PC-9 (cell line): ENCODE measurements around the gene CLSTN1. TPM values are rescaled to one million over a fixed set of nuclear protein-coding genes. Genes with fewer than 3 reads are reported as not detected.

Experiments
- BruUV-seq: library from RNA; stranded (reverse); fragments of 400-500 nt; replicated peaks from 2 replicates; lab custom pipeline; 2021; lab: Mats Ljungman, UMichigan
- CTCF ChIA-PET: fragments of 300-600 bp; sonication (Branson Sonifier 250); formaldehyde crosslinking; loops from one replicate; lab custom pipeline; 2022; ENCODE audit warnings: antibody characterized with exemption; lab: Charles Lee
- POLR2A ChIA-PET: fragments of 300-600 bp; sonication (Branson Sonifier 250); formaldehyde crosslinking; loops from one replicate; lab custom pipeline; 2022; ENCODE audit warnings: antibody characterized with exemption; ENCODE audit not compliant: unreplicated experiment; lab: Charles Lee
- DNase-seq, 2 experiments: peaks; one replicate each; pipeline versions ENCODE4 v3.0.0 to v3.0.0-alpha.2; 2015 to 2022; ENCODE audit warnings: mixed read lengths in 1 of 2
- H2AFZ ChIP-seq: fragments of 200-600 bp; sonication (generic); 2 replicates; pipeline ENCODE4 v1.8.1; 2017; ENCODE audit warnings: antibody characterized with exemption
- H3F3A ChIP-seq: fragments of 200-600 bp; sonication (generic); 2 replicates; pipeline ENCODE4 v1.8.1; 2017; ENCODE audit warnings: antibody characterized with exemption, mild to moderate bottlenecking, low read depth; ENCODE audit not compliant: insufficient read depth
- H3K27ac ChIP-seq: fragments of 200-600 bp; sonication (generic); 2 replicates; pipeline ENCODE4 v1.6.1; 2016; ENCODE audit warnings: mixed run types
- H3K27me3 ChIP-seq: fragments of 200-600 bp; sonication (generic); 2 replicates; pipeline ENCODE4 v1.6.1; 2016; ENCODE audit warnings: low read depth, mixed run types; ENCODE audit not compliant: insufficient read depth
- H3K36me3 ChIP-seq: fragments of 200-600 bp; sonication (generic); 2 replicates; pipeline ENCODE4 v1.6.1; 2016; ENCODE audit warnings: low read depth, mixed run types
- H3K4me1 ChIP-seq: fragments of 200-600 bp; sonication (generic); replicated peaks from 2 replicates; pipeline ENCODE4 v1.6.1; 2016; ENCODE audit warnings: mixed run types; ENCODE audit not compliant: insufficient read depth
- H3K4me2 ChIP-seq: fragments of 200-600 bp; sonication (generic); 2 replicates; pipeline ENCODE4 v1.6.1; 2017; ENCODE audit warnings: mixed run types
- H3K4me3 ChIP-seq: fragments of 200-600 bp; sonication (generic); 2 replicates; pipeline ENCODE4 v1.6.1; 2016; ENCODE audit warnings: mixed run types
- H3K79me2 ChIP-seq: fragments of 200-600 bp; sonication (generic); 2 replicates; pipeline ENCODE4 v1.6.1; 2017; ENCODE audit warnings: low read depth, mixed run types
- H3K9me2 ChIP-seq: fragments of 200-600 bp; sonication (generic); 2 replicates; pipeline ENCODE4 v1.8.1; 2017; ENCODE audit warnings: mild to moderate bottlenecking; ENCODE audit not compliant: insufficient read depth
- H3K9me3 ChIP-seq: fragments of 200-600 bp; sonication (generic); 2 replicates; pipeline ENCODE4 v1.8.1; 2016; ENCODE audit warnings: low read depth; ENCODE audit not compliant: insufficient read depth
- H4K20me1 ChIP-seq: fragments of 200-600 bp; sonication (generic); 2 replicates; pipeline ENCODE4 v1.8.1; 2017; ENCODE audit not compliant: insufficient read depth
- CTCF ChIP-seq: fragments of 200-600 bp; sonication (generic); conservative IDR thresholded peaks from 2 replicates; pipeline ENCODE4 v1.6.1; 2017; ENCODE audit warnings: mixed run types, antibody characterized with exemption, mild to moderate bottlenecking, moderate library complexity
- EZH2 ChIP-seq: fragments of 200-600 bp; sonication (generic); IDR thresholded peaks from 2 replicates; pipeline ENCODE4 v1.8.0; 2017; ENCODE audit warnings: antibody characterized with exemption, low read depth
- intact Hi-C: fragments of 100-400 bp; cut with micrococcal nuclease; formaldehyde crosslinking; loops from one replicate; pipeline ENCODE4 v1.10.0; 2022; ENCODE audit not compliant: unreplicated experiment
- total RNA-seq: library from RNA; stranded (reverse); gene quantifications from 2 replicates; pipeline ENCODE4 v1.2.3, GENCODE V29; 2021

The CLSTN1 gene
- total RNA-seq, 1 experiment from 2014 or later: 140 TPM

GRCh38 chr1:9835404-9835757, 11.6 kb upstream of the CLSTN1 start:
- BruUV-seq: no TSS peak
- H2AFZ ChIP-seq: no peak overlapping the region
- CTCF ChIA-PET: no interaction called here

GRCh38 chr1:9833632-9834031, 9.9 kb upstream of the CLSTN1 start:
- CTCF ChIA-PET: no interaction called here
- POLR2A ChIA-PET: no interaction called here

More at GRCh38 chr1:9835404-9835757, 11.6 kb upstream of the CLSTN1 start:
- H3K9me3 ChIP-seq: no peaks in the 10 kb centered on the region
- H4K20me1 ChIP-seq: no peaks in the 10 kb centered on the region
- no peak overlapping the region for H3K4me3 ChIP-seq
- peaks cover 14% of the 10 kb centered on the region; the same call in 1 of the 2 replicates for H3F3A ChIP-seq
- intact Hi-C loops: no loop called here
- TF ChIP-seq EZH2: no peak
- TF ChIP-seq CTCF: no peak
- no peaks in the 10 kb centered on the region for H3K9me2 ChIP-seq
- no peaks in the 10 kb centered on the region for H3K27me3 ChIP-seq
- DNase-seq: no peak
- H3K27ac ChIP-seq: no peak overlapping the region
- no peaks in the 10 kb centered on the region for H3K79me2 ChIP-seq
- POLR2A ChIA-PET: no interaction called here
- peaks cover 22% of the 10 kb centered on the region for H3K4me1 ChIP-seq
- peak overlapping the region; percentile 48; the same call in 1 of the 2 replicates for H3K4me2 ChIP-seq
- H3K36me3 ChIP-seq: no peaks in the 10 kb centered on the region

GRCh38 chr1:9827558-9828185, 3.9 kb upstream of the CLSTN1 start:
- no peak overlapping the region for H2AFZ ChIP-seq
- peaks cover 5% of the 10 kb centered on the region for H3K79me2 ChIP-seq
- H3K4me2 ChIP-seq: no peak overlapping the region
- BruUV-seq: no TSS peak
- CTCF ChIA-PET: interaction anchor here (0.6 to 0.7 kb wide), 2 partner anchors 37 to 419 kb away, joined by 3 to 12 read pairs; no protein-coding TSS in a partner anchor
- POLR2A ChIA-PET: interaction anchor here (0.6 to 0.7 kb wide), 2 partner anchors 15 to 414 kb away, joined by 9 to 13 read pairs; no protein-coding TSS in a partner anchor
- no peak overlapping the region for H3K4me3 ChIP-seq
- DNase-seq: peak in 1 of 2 experiments; percentile 58
- H4K20me1 ChIP-seq: no peaks in the 10 kb centered on the region
- H3K36me3 ChIP-seq: no peaks in the 10 kb centered on the region
- H3K27me3 ChIP-seq: no peaks in the 10 kb centered on the region
- H3K9me2 ChIP-seq: no peaks in the 10 kb centered on the region
- H3K27ac ChIP-seq: no peak overlapping the region
- no peaks in the 10 kb centered on the region for H3K9me3 ChIP-seq
- peak; percentile 45; the same call in 1 of the 2 replicates for TF ChIP-seq CTCF
- no peak for TF ChIP-seq EZH2
- intact Hi-C loops: loop anchor here (5.0 kb wide), 1 partner anchor 205 kb away; the partner anchor contains the start of gene UBE4B
- peaks cover 26% of the 10 kb centered on the region for H3F3A ChIP-seq
- peaks cover 18% of the 10 kb centered on the region for H3K4me1 ChIP-seq

More at GRCh38 chr1:9833632-9834031, 9.9 kb upstream of the CLSTN1 start:
- DNase-seq: no peak
- no TSS peak for BruUV-seq
- Histone ChIP-seq H3K4me2 (no peak overlapping the region), H3F3A (peaks cover 14% of the 10 kb centered on the region; the same call in 1 of the 2 replicates), H3K4me3 (no peak overlapping the region), H3K4me1 (peaks cover 22% of the 10 kb centered on the region), H3K9me2 (no peaks in the 10 kb centered on the region), H3K36me3 (no peaks in the 10 kb centered on the region), H3K9me3 (no peaks in the 10 kb centered on the region), H3K27me3 (no peaks in the 10 kb centered on the region), H3K27ac (no peak overlapping the region), H2AFZ (no peak overlapping the region), H3K79me2 (no peaks in the 10 kb centered on the region), H4K20me1 (no peaks in the 10 kb centered on the region)
- TF ChIP-seq CTCF (no peak), EZH2 (no peak)
- intact Hi-C loops: no loop called here
